Stimulated activated CD8-positive, alpha-beta memory T cell treated with anti-CD3 and anti-CD28 coated beads, Interleukin-7, amount 100 ng/mL, for 24 hours (primary cell): ENCODE data around the gene ZNF462.

Experiments used
- DNase-seq: peaks from one replicate; pipeline ENCODE4 v3.0.0-alpha.2; 2020; ENCODE audit warnings: low read depth

ZNF462 gene

GRCh38 chr9:106862110-106862820 is 701 bp upstream of the ZNF462 start:
- DNase-seq = no peak

DNA sequence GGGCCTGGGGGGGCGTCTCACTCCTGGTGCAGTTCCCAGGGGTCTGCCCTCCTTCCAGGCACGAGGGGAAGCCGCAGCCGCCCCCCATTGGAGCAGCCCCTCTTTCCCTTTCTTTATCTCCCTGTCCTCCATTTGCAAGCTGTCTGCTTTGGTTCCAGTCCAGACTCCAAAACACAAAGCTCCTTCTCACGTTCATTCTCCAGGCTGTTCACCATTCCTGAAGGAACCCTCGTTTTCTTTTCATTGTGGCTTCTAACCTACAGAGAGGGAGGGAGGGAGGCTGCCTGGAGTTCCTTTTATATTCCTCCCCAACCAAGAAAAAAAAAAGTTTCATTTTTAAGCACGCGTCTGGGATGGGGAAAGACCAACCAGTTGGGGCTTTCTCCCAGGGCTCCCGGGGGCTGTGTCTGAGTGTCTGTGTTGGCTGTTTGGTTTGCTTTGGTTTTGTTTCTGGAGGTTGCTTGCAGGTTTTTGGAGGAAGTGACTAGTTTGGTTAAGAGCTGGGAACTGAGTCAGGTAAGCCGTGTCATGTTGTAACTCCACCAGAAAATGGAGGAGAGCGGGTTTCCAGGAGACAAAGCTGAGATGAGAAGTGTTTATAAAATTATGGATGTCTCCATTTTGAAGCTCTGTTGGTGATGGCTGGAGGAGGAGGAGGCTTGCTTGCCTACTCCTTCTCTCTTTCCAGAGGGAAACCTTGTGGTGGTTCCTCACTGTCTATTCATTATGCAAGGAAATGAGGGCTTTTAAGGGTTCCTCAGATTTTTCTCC is 1.6 kb downstream of the ZNF462 start:
- no peak for DNase-seq

DNA sequence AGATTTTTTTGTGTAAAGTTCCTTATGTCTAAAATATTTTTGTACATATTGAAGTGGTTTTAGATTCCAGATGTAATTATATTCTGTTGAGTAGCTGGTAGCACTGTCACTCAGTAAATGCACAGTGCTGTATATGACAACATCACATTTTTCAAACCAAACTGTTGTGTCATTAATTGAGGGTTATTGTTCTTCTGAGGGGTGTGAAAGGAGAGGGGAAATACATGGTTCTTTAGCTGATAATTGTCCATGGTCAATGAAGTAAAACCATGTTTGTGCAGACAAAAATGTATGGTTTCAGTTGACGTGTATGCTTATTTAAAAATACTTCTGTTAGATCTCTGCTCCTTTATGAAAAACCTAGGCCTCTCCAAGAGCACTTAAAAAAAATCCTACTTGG is 3.3 kb downstream of the ZNF462 start:
- DNase-seq = no peak

- no peak for DNase-seq
Observed at GRCh38 chr9:106867286-106867685, 4.3 kb downstream of the ZNF462 start.

- DNase-seq = no peak
Observed at GRCh38 chr9:106868087-106868486, 5.1 kb downstream of the ZNF462 start.

DNA sequence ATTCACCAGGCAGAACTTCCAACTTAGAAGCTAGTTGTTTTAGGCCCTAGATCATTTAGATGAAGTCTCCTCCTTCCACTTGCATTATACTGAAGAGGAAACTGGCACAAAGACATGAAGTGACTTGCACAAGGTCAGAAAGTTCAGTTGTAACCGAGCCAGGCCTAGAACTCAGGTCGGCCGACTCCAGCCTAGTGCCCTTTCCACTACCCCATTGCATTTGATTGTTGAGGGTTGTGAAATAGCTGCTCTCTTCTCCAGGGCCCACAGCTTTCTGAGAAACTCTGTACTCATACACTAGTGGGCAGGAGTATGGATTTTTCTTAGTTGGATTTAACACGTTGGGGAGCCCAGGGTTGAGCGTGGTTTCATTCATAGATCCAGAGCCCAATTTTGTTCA is 5.6 kb downstream of the ZNF462 start:
- no peak for DNase-seq

DNA sequence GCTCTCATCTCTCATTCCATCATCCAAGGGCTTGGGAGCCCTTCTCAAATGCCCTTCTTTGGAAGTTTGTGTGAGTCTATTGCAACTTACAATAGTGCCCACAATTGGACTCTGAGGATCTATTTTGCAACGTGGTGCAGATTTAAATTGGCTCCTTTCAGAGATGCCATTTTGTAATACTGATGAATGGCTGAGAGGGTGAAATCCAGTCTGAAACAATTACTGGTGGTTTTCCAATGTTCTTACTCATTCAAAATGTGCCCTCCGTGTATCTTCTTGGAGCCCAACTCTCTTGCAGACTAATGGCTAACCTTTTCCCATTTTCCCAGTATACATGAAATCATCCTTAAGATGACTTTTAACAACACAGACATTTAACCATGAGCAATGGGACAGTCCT is 6.1 kb downstream of the ZNF462 start:
- DNase-seq = no peak

DNA sequence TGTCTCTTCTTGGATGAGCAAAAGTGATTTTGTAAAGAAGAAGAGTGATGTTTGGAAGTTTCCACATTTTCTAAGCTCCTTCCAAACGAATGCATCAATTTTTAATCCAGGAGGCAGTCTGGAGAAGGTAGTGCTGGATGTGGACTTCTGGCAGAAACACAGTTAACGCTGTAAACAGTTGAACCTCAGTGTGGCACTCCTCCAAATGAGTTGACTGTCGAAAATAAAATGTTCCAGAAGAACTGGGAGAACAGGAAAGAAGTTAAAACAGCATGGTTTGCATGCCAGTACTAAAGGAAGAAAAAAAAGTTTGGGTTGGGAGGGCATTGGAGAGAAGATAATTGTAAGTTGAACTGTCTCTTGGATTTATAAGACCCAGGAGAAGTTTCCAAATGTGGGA is 6.5 kb downstream of the ZNF462 start:
- no peak for DNase-seq

- DNase-seq = no peak
Observed at GRCh38 chr9:106872641-106873040, 9.7 kb downstream of the ZNF462 start.

DNA sequence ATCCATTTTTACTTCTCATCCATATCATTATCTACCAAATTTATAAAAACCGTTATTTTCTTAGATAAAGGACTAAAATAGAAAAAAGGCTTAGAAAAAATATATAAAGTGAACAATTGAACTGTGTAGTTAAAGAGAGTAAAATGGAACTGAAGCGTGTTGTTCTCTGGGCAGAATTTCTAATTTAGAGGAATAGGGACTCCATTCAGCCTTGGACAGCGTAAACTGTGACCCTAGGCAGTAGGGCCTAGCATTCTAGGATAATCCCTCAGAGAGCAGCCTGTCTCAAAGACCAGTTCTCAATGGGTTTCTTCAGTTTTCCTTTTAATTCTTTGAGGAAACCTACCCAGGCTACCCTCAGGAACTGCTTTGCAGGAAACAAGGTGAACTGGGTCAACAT is 11.1 kb downstream of the ZNF462 start:
- no peak for DNase-seq

DNA sequence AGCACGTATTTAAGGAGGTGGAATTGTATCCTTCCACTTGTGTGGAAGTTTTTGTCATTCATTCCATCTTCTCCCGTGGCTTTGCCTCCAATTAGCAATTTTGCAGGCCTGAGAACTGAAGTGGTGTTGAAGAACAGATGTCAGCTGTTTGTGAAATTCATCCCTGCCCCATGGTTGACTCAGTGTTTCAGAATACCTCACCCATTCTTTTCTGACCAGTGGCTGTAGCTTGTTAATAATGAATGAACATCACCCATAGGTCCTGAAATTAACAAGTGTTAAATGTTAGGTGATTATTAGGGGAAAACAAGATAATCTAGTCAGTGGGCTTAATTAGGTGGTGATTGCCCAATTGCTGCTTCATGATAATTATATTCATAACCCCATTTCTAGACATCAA is 11.7 kb downstream of the ZNF462 start:
- DNase-seq = no peak

GRCh38 chr9:106875529-106875928 is 12.6 kb downstream of the ZNF462 start:
- DNase-seq = no peak

DNA sequence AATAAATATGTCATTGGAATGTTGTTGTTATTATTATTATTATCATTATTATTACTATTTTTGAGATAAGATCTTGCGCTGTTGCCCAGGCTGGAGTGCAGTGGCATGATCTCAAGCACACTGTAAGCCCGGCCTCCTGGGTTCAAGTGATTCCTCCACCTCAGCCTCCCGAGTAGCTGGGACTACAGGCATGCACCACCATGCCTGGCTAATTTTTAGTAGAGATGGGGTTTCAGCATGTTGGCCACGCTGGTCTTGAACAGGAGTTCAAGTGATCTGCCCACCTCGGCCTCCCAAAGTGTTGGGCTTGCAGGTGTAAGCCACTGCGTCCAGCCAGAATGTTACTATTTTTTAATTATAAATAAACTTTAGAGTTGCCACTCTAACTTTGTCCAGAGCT is 14.4 kb downstream of the ZNF462 start:
- DNase-seq = no peak

DNA sequence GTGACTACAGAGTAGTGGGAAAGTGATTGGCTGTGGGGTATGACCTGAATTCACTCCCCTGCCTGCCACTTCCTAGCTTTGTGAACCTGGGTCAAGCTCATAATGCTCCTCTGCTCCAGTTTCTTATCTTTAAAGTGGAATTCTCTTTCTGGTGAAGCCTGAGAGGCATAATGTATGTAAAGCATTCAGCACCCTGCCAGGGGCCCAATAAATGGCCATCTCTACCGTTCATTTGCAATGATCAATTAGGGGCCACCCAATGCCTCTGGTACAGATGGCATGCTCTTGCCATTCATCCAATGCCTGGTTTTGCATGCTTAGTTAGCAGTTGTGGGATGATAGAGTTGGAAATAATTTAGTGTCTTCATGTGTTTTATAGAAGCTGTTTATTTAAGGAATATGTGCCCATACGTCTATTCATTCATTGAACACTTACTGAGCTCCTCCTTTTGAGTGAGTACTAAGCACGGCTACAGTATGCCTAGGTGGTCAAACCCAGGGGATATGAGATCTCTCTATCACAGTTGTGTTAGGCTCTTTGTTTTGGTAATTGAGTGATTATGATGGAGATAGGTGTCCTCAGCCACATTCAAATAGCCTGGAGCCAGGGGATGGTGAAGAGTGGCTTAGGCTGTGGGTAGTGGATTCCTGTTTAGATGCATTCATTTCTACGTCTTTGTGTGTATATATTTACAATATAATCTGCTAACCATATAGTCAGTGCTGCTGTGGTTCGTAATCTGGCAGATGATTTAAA is 15.3 kb downstream of the ZNF462 start:
- no peak for DNase-seq

DNA sequence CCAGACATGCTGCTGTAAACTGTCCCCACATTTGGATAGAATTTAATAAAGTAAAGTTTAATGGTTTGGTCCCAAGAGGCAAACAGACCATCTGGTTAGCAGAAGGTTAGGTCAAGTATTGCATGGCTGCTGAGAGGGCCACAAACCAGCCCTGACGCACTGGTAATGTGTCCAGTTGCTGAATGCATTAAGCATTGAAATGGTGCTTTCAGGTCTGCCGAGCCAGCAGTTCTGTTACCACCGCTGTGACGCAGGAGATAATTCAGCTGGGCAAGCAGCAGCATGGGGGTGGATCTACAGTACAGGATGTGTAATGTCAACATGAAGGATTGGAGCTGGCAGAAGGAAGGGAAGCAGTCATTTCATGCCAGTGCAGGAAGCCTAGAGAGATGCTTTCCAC is 16.0 kb downstream of the ZNF462 start:
- DNase-seq = no peak

- DNase-seq = no peak
Observed at GRCh38 chr9:106879439-106879882, 16.5 kb downstream of the ZNF462 start.

GRCh38 chr9:106880081-106880480 is 17.1 kb downstream of the ZNF462 start:
- no peak for DNase-seq

GRCh38 chr9:106880863-106881262 is 17.9 kb downstream of the ZNF462 start:
- no peak for DNase-seq

DNA sequence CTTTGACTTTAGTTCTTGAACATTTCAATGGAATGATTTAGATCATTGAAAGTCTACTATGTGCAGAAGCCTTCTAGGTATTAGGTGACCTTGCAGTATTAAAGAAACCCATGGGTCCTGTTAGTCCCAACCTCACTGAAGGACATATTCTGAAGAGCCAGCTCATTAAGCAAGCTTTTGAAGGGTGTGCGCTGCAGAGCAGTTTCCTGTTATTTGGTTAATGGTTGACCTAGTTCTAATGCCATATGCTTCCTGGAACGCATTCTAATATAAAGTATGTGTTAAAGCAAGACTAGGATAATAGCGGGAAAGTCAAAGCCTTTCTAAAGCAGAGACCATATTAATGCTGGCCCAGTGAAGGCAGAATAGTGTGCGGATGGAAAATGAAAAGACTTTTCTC is 20.1 kb downstream of the ZNF462 start:
- DNase-seq = no peak

- no peak for DNase-seq
Observed at GRCh38 chr9:106883626-106884190, 20.7 kb downstream of the ZNF462 start.

GRCh38 chr9:106885451-106885850 is 22.5 kb downstream of the ZNF462 start:
- no peak for DNase-seq
